SK-N-SH treated with all-trans-retinoic acid at 6 μM for 48 hours (cell line): ENCODE data around the gene ZNF202.

ENCODE experiments used
- ATAC-seq: fragments of 200-7000 bp; cut with Tn5 transposase; 3 replicates; pipeline ENCODE4 v1.9.1; 2020; ENCODE audit warnings: mild to moderate bottlenecking, moderate library complexity
- ARNTL ChIP-seq: fragments of 450-650 bp; formaldehyde crosslinking; IDR thresholded peaks from 2 replicates; pipeline ENCODE4 v1.5.0; 2020; ENCODE audit warnings: low read depth, mild to moderate bottlenecking, moderate library complexity, borderline replicate concordance
- BACH2 ChIP-seq: fragments of 250-450 bp; sonication (Bioruptor Pico); IDR thresholded peaks from 2 replicates; pipeline ENCODE4 v1.9.0; 2021; ENCODE audit warnings: mild to moderate bottlenecking, borderline replicate concordance
- CSDC2 ChIP-seq: fragments of 250-450 bp; sonication (Bioruptor Pico); IDR thresholded peaks from 2 replicates; pipeline ENCODE4 v1.5.0; 2020; ENCODE audit warnings: mild to moderate bottlenecking, moderate library complexity
- ESRRG ChIP-seq: fragments of 250-450 bp; sonication (Bioruptor Pico); IDR thresholded peaks from 2 replicates; pipeline ENCODE4 v1.6.1; 2021; ENCODE audit warnings: mild to moderate bottlenecking
- GLIS3 ChIP-seq: fragments of 250-450 bp; sonication (Bioruptor Pico); IDR thresholded peaks from 2 replicates; pipeline ENCODE4 v1.5.0; 2020; ENCODE audit warnings: mild to moderate bottlenecking, moderate library complexity
- ISL1 ChIP-seq: fragments of 250-450 bp; sonication (Bioruptor Pico); IDR thresholded peaks from 2 replicates; pipeline ENCODE4 v2.1.2; 2022; ENCODE audit warnings: mild to moderate bottlenecking, moderate library complexity
- OSR1 ChIP-seq: fragments of 250-450 bp; sonication (Bioruptor Pico); IDR thresholded peaks from 2 replicates; pipeline ENCODE4 v1.8.0; 2022; ENCODE audit warnings: moderate library complexity, mild to moderate bottlenecking, inconsistent platforms
- PPARA ChIP-seq: fragments of 250-450 bp; sonication (Bioruptor Pico); IDR thresholded peaks from 2 replicates; pipeline ENCODE4 v1.5.0; 2020; ENCODE audit warnings: mild to moderate bottlenecking, borderline replicate concordance
- RARB ChIP-seq: fragments of 250-450 bp; sonication (Bioruptor Pico); IDR thresholded peaks from 2 replicates; pipeline ENCODE4 v1.8.0; 2021; ENCODE audit warnings: mild to moderate bottlenecking, moderate library complexity
- SNAI2 ChIP-seq: fragments of 250-450 bp; sonication (Bioruptor Pico); IDR thresholded peaks from 2 replicates; pipeline ENCODE4 v1.5.0; 2020; ENCODE audit warnings: mild to moderate bottlenecking, moderate library complexity
- TCF4 ChIP-seq: fragments of 250-450 bp; sonication (Bioruptor Pico); IDR thresholded peaks from 2 replicates; pipeline ENCODE4 v1.8.0; 2021; ENCODE audit warnings: mild to moderate bottlenecking, moderate library complexity, borderline replicate concordance
- TOX ChIP-seq: fragments of 250-450 bp; sonication (Bioruptor Pico); IDR thresholded peaks from 2 replicates; pipeline ENCODE4 v1.8.0; 2021; ENCODE audit warnings: mild to moderate bottlenecking, moderate library complexity, borderline replicate concordance
- TSHZ2 ChIP-seq: fragments of 250-450 bp; sonication (Bioruptor Pico); IDR thresholded peaks from 2 replicates; pipeline ENCODE4 v1.5.0; 2020; ENCODE audit warnings: mild to moderate bottlenecking, moderate library complexity
- ZC3H10 ChIP-seq: fragments of 250-450 bp; sonication (Bioruptor Pico); IDR thresholded peaks from 2 replicates; pipeline ENCODE4 v1.5.1; 2021; ENCODE audit warnings: mild to moderate bottlenecking, moderate library complexity
- ZFP3 ChIP-seq: fragments of 250-450 bp; sonication (Bioruptor Pico); IDR thresholded peaks from 2 replicates; pipeline ENCODE4 v1.5.0; 2020; ENCODE audit warnings: mild to moderate bottlenecking, moderate library complexity
- ZFP30 ChIP-seq: fragments of 450-650 bp; formaldehyde crosslinking; IDR thresholded peaks from 2 replicates; pipeline ENCODE4 v1.5.0; 2022; ENCODE audit warnings: mild to moderate bottlenecking, moderate library complexity
- ZNF565 ChIP-seq: fragments of 450-650 bp; formaldehyde crosslinking; conservative IDR thresholded peaks from 2 replicates; pipeline ENCODE4 v1.5.0; 2020; ENCODE audit warnings: low read depth, mild to moderate bottlenecking, moderate library complexity
- ZNF70 ChIP-seq: fragments of 450-650 bp; formaldehyde crosslinking; IDR thresholded peaks from 2 replicates; pipeline ENCODE4 v1.5.0; 2020; ENCODE audit warnings: mild to moderate bottlenecking, moderate library complexity
- TF ChIP-seq, protein P1 (sequence below): fragments of 250-450 bp; sonication (Bioruptor Pico); IDR thresholded peaks from 2 replicates; pipeline ENCODE4 v1.8.0; 2020; ENCODE audit warnings: mild to moderate bottlenecking, moderate library complexity, borderline replicate concordance
- TF ChIP-seq, protein P2 (sequence below): fragments of 250-450 bp; sonication (Bioruptor Pico); IDR thresholded peaks from 2 replicates; pipeline ENCODE4 v1.5.1; 2020; ENCODE audit warnings: low read depth, mild to moderate bottlenecking, moderate library complexity
- TF ChIP-seq, protein P3 (sequence below): fragments of 250-450 bp; sonication (Bioruptor Pico); IDR thresholded peaks from 2 replicates; pipeline ENCODE4 v1.5.1; 2021; ENCODE audit warnings: mild to moderate bottlenecking, moderate library complexity

ZNF202 gene

DNA sequence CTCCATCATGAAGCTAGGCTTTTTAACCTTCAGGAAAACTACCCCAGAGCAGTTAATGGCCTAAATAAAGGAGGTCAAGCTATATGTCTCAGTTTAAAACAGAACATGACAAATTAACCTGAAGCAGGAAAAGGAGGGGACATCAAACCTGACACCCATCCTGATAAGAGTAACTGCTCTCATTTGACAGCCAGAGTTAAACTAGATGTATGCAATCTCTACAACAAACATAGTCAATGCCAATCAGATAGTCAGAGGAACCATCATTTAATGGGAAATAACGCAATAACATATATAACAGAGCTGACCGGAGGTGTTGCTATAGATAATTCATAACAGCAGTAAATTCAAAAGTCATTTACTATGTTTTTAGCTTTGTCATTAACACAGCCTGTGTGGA is 3.1 kb downstream of the ZNF202 start:
- ATAC-seq: no peak
- TF ChIP-seq ZNF565 (no peak), ZFP3 (CRISPR knock-in tag) (no peak), ISL1 (CRISPR knock-in tag) (no peak), RARB (no peak), BACH2 (CRISPR knock-in tag) (no peak), SNAI2 (no peak), GLIS3 (CRISPR knock-in tag) (no peak), TCF4 (CRISPR knock-in tag) (no peak), TSHZ2 (CRISPR knock-in tag) (no peak), ZFP30 (CRISPR knock-in tag) (no peak), TOX (CRISPR knock-in tag) (no peak), CSDC2 (no peak), ZC3H10 (no peak), OSR1 (CRISPR knock-in tag) (no peak), ARNTL (no peak), ESRRG (CRISPR knock-in tag) (no peak), ZNF70 (CRISPR knock-in tag) (no peak)
- TF ChIP-seq, protein P1, sequence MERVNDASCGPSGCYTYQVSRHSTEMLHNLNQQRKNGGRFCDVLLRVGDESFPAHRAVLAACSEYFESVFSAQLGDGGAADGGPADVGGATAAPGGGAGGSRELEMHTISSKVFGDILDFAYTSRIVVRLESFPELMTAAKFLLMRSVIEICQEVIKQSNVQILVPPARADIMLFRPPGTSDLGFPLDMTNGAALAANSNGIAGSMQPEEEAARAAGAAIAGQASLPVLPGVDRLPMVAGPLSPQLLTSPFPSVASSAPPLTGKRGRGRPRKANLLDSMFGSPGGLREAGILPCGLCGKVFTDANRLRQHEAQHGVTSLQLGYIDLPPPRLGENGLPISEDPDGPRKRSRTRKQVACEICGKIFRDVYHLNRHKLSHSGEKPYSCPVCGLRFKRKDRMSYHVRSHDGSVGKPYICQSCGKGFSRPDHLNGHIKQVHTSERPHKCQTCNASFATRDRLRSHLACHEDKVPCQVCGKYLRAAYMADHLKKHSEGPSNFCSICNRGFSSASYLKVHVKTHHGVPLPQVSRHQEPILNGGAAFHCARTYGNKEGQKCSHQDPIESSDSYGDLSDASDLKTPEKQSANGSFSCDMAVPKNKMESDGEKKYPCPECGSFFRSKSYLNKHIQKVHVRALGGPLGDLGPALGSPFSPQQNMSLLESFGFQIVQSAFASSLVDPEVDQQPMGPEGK (CRISPR knock-in tag): no peak
- TF ChIP-seq, protein P2, sequence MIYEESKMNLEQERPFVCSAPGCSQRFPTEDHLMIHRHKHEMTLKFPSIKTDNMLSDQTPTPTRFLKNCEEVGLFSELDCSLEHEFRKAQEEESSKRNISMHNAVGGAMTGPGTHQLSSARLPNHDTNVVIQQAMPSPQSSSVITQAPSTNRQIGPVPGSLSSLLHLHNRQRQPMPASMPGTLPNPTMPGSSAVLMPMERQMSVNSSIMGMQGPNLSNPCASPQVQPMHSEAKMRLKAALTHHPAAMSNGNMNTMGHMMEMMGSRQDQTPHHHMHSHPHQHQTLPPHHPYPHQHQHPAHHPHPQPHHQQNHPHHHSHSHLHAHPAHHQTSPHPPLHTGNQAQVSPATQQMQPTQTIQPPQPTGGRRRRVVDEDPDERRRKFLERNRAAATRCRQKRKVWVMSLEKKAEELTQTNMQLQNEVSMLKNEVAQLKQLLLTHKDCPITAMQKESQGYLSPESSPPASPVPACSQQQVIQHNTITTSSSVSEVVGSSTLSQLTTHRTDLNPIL (CRISPR knock-in tag): no peak
- TF ChIP-seq, protein P3, sequence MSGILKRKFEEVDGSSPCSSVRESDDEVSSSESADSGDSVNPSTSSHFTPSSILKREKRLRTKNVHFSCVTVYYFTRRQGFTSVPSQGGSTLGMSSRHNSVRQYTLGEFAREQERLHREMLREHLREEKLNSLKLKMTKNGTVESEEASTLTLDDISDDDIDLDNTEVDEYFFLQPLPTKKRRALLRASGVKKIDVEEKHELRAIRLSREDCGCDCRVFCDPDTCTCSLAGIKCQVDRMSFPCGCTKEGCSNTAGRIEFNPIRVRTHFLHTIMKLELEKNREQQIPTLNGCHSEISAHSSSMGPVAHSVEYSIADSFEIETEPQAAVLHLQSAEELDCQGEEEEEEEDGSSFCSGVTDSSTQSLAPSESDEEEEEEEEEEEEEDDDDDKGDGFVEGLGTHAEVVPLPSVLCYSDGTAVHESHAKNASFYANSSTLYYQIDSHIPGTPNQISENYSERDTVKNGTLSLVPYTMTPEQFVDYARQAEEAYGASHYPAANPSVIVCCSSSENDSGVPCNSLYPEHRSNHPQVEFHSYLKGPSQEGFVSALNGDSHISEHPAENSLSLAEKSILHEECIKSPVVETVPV (CRISPR knock-in tag): no peak

GRCh38 chr11:123736769-123737168 is 4.7 kb downstream of the ZNF202 start:
- TF ChIP-seq ZFP30 (CRISPR knock-in tag) (no peak), SNAI2 (no peak), TCF4 (CRISPR knock-in tag) (no peak), RARB (no peak), ESRRG (CRISPR knock-in tag) (no peak), CSDC2 (no peak), BACH2 (CRISPR knock-in tag) (no peak), ZNF70 (CRISPR knock-in tag) (no peak), PPARA (no peak), ZNF565 (no peak), ZC3H10 (no peak), TSHZ2 (CRISPR knock-in tag) (no peak)
- TF ChIP-seq, protein P2 (CRISPR knock-in tag): no peak
- TF ChIP-seq, protein P1 (CRISPR knock-in tag): no peak
- ATAC-seq: no peak
